ENCODE measurements around the gene LSM10.

LSM10 gene

GRCh38 chr1:36382231-36382630 lies 15.5 kb downstream of the LSM10 start:
- DNase-seq: no peak

GRCh38 chr1:36381405-36381804 lies 16.3 kb downstream of the LSM10 start:
- DNase-seq: no peak

GRCh38 chr1:36380782-36381181 lies 16.9 kb downstream of the LSM10 start:
- DNase-seq: no peak

- DNase-seq: no peak
Observed at GRCh38 chr1:36380143-36380619, 17.5 kb downstream of the LSM10 start.

- no peak for DNase-seq
Observed at GRCh38 chr1:36377791-36378492, 19.8 kb downstream of the LSM10 start.

GRCh38 chr1:36372617-36373016 lies 25.1 kb downstream of the LSM10 start:
- DNase-seq: no peak

GRCh38 chr1:36369061-36369861 lies 28.4 kb downstream of the LSM10 start:
- peak; percentile 88 for DNase-seq

GRCh38 chr1:36367798-36368197 lies 29.9 kb downstream of the LSM10 start:
- no peak for DNase-seq

GRCh38 chr1:36367066-36367465 lies 30.6 kb downstream of the LSM10 start:
- peak; percentile 70 for DNase-seq

GRCh38 chr1:36366091-36366661 lies 31.5 kb downstream of the LSM10 start:
- DNase-seq: peak; percentile 76

GRCh38 chr1:36365381-36365780 lies 32.3 kb downstream of the LSM10 start:
- no peak for DNase-seq

- peak; percentile 56 for DNase-seq
Observed at GRCh38 chr1:36359911-36360550, 37.7 kb downstream of the LSM10 start.

GRCh38 chr1:36359383-36359782 lies 38.3 kb downstream of the LSM10 start:
- no peak for DNase-seq

- no peak for DNase-seq
Observed at GRCh38 chr1:36358514-36359084, 39.1 kb downstream of the LSM10 start.

- DNase-seq: no peak
Observed at GRCh38 chr1:36355811-36356210, 41.9 kb downstream of the LSM10 start.

GRCh38 chr1:36354486-36354885 lies 43.2 kb downstream of the LSM10 start:
- DNase-seq: no peak

- no peak for DNase-seq
Observed at GRCh38 chr1:36352910-36353878, 44.5 kb downstream of the LSM10 start.

GRCh38 chr1:36352125-36352909 lies 45.4 kb downstream of the LSM10 start:
- no peak for DNase-seq

GRCh38 chr1:36351227-36351977 lies 46.3 kb downstream of the LSM10 start:
- no peak for DNase-seq

GRCh38 chr1:36350659-36351226 lies 47.0 kb downstream of the LSM10 start:
- peak; percentile 54 for DNase-seq

Measured in CD4-positive, alpha-beta T cell treated with Interleukin-6 for 4 hours (primary cell).